Lung microvascular endothelial cell (primary cell): ENCODE data around the gene GRB2. TPM values are rescaled to one million over a fixed set of nuclear protein-coding genes. Genes with fewer than 3 reads are reported as not detected.
"Not testable (repeated sequence)": the region's sequence is repeated elsewhere in the genome, so short reads cannot be mapped to it uniquely, and the experiment has no call there.

Experiments used
- DNase-seq, 2 donors: peaks; one replicate each; pipeline versions ENCODE4 v3.0.0 to v3.0.0-alpha.2; 2010; ENCODE audit warnings: low read depth in 2 of 2
- total RNA-seq: library from RNA; depleted of rRNA; stranded (reverse); fragments of >200 nt; gene quantifications from 2 replicates; pipeline ENCODE4 v1.2.1, GENCODE V29; 2014

GRB2 gene
- total RNA-seq, 1 donor from 2014 or later: 77.4 TPM

DNA sequence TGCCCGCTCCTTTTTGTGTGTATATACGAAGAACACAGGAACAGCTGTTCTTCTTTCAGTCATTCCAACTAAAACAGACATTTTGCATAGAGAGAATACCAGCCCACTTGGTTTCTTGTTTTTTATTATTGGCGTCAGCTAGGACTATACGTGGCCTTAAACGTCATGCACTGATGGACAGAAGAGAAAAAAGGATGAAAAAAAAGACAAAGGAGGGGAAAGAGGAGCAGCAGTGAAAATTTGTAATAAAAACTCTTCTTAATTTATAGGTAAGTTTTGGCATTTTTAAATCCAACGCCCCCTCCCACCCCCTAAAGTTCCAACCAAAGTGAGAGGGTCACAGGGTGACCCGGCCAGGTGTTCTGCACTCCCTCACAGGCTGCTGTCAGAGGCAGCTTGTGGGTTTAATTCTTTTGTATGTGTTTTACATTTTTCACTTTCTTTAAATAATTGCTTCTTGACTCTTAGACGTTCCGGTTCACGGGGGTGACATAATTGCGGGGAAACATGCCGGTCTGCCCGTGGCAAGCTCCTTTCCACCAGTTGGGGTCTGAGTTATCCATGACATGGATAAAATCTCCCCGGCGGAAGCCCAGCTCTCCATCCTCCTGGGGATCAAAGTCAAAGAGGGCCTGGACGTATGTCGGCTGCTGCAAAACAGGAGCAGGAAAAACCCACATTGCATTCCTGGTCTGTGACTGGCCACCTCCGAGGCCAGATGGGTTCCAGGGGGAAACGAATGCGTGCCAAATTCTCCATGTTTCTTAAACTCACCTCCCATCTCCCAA lies 85.4 kb downstream of the GRB2 start:
- DNase-seq: no peak

DNA sequence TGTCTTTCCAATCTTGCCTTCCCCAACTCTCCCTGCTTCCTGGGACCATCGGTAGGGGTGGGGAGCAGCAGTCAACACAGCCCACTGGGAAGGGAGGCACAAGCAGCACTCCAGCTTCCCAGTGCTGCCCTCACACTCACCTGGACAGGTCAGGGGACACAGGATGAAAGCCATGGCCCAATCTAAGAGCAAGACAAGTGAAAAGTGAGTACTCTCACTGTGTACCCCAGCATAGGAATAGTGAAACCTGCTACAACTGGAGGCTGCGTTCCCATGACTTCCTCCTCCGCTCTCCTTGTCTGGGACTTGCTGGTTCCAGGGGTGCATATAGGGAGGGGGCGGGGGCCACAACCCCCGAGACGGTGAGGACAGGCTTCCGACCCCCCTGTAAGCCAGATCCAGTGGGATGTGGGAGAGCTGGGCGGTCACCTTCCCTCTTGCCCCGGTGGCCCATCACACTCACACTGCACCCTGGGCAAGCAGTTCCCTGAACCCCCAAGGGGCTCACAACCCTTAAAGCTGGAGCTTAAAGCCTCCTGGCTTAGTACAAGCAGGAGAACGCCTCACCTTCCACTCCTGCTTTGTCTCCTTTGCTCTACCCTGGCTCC lies 86.8 kb downstream of the GRB2 start:
- DNase-seq: no peak

DNA sequence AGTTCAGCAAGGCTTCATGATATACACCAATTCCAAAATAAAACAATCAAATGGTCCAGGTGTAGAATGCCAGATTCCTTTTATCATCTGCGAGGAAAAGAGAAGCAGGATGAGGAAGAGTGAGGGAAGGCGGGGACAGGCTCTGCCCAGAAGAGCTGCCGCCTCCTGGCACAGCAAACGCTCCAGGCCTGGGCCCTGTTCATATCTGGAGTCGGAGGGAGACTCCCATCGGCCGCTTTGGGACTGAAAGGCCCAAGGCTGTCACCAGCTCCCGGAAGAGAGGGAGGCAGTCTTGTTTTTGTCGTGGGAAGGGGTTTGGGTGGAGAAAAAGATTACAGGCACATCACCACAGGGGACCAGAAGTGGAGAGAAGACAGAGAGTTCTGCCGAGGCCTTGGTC lies 87.3 kb downstream of the GRB2 start:
- DNase-seq: no peak

DNA sequence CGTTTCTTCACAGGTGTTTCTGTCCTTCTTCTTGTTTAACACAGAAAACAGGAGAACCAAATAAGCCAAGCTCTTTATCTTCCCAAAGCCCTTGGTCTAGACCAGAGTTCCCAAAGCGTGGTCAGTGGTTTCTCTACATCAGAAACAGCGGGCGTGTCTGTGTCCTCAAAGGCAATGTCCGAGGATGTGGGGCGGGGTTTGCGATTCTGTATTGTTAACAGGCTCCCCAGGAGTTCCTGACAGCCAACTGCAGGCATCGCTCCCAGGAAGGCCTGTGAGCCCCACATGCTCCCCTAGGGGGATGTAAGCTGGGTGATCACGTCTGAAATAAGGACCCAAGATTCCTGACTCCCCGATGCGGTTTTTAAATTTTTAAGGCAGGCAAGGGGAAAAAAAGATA lies 87.8 kb downstream of the GRB2 start:
- no peak for DNase-seq

DNA sequence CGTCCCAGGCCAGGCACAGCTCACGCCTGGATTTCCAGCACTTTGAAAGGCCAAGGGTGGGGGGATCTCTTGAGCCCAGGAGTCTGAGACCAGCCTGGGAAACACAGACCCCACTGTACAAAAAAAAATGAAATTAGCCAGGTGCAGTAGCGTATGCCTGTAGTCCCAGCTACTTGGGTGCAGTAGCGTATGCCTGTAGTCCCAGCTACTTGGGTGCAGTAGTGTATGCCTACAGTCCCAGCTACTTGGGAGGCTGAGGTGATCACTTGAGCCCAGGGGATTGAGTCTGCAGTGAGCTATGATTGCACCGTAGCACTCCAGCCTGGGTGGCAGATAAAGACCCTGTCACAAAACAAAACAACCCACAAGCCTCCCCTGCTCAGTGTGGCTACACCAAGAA lies 89.2 kb downstream of the GRB2 start:
- DNase-seq: no peak

DNA sequence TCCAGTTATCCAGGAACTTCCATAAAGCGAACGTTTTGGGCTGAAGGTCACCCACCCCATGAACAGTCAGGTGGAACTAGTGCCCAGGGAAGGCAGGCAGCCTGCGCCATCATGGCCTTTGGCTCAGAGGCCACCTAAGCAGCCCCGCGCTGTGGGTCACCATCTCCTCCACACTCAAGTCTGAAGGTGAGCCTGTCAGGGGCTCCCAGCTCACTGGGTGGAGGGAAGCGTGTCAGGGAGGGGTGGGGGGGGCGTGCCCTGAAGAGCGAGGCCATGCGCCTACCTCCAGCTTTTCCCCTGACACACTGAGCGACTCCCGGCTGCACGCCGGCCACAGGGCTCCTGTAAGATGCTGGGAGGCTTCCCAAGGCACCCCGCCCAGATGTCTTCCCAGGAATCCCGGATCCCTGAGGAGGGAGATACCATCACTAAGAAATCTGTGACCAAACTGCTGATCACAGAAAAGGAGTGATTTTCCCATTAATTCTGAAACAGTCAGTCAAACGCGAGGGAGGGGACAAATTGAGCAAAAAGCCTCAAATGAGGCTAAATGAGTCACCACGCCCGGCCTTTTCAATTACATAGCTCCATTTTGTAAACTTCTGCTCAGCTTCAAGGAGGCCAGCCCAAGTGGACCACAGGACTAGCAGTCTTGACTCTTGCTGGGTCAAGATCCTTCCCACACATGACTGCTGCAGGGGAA lies 89.8 kb downstream of the GRB2 start:
- DNase-seq: no peak

DNA sequence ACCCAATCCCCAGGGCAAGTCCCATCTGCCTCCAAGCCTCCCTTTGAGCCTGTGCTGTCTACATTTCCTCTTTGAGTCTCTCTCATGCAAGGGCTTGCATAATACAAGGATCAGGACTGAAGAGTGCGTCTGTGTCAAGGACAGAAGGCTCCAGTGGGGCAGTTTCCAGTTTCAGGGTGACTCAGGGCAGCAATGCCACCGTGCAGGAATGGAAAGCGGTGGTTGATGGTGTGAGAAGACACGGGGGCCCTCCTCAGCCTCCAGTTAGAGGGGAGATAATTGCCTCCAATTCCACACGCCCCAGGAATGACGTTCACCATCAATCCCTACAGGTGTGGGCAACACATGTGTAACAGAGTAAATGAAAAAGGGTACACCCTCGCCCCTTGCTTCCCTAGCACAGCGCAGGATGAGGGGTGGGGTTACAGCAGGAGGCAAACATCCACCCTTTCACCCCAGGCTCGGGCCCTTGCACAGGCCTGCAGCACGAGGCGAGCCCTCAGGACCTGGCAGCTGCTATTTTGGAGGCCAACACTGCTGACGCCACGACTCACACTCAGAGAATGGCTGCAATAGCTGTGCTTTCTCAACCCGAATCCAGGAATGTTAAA lies 91.4 kb downstream of the GRB2 start:
- DNase-seq: no peak

DNA sequence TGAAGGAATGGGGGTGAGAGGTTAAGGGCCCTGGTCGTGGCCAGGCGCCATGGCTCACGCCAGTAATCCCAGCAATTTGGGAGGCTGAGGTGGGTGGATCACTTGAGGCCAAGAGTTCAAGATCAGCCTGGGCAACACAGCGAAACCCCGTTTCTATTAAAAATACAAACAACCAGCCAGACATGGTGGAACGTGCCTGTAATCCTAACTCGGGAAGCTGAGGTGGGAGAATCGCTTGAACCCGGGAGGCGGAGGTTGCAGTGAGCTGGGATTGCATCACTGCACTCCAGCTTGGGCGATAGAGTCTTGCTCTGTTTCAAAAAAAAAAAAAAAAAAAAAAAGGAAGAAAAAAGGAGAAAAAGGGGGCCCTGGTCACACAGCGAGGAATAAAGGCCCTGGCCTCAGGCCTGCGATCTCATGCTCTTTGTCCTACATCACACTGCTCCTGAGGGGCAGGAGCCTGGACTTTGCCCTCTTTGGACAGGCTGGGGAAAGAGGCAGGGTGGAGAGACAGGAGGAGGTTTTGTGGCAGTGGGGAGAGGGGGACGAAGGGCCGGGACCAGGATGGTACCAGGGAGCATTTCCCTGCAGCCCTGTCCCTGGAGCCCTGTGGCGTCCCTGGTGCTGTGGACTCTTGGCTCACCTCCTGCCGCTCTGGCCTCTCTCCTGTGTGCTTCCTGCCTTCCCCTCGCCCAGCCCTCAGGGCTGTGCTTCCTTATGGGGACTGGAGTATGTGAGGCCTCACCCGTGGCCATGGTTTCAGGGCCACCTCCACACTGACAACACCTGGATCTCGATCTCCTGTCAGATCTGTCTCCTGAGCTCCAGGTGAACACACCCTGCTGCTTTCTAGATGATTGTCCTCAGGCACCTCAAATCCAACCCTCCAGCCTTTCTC lies 96.5 kb downstream of the GRB2 start:
- DNase-seq: peak in 1 of 2 donors; percentile 17

DNA sequence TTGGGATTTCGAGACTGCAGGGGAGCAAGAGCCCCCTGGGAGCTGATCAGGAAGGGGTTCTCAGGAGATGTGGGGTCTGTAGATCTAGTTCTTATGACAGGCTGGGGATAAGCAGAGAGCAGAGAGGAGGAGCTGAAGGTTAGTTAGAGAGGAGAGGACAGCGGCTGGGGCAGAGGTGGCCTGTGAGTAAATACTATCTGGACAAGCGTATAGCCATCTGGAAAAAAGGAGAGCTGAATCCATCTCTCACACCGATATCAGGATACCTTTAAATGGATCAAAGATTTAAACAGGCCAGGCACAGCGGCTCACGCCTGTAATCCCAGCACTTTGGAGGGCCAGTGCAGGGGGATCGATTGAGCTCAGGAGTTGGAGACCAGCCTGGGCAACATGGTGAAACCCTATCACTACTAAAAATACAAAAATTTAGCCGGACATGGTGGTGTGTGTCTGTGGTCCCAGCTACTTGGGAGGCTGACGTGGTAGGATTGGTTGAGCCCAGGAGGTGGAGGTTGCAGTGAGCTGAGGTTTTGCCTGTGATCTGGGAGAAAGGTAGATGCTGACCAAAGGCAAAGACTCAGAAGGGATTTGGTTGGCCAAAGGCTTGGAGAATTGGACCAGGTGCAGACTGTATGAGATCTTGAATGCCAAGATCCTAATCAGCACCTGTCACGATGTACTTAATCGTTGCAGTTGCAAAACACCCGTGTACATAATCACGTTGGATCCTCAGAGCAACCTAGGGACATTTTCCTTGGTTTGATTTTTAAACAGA lies 97.3 kb downstream of the GRB2 start:
- no peak for DNase-seq

DNA sequence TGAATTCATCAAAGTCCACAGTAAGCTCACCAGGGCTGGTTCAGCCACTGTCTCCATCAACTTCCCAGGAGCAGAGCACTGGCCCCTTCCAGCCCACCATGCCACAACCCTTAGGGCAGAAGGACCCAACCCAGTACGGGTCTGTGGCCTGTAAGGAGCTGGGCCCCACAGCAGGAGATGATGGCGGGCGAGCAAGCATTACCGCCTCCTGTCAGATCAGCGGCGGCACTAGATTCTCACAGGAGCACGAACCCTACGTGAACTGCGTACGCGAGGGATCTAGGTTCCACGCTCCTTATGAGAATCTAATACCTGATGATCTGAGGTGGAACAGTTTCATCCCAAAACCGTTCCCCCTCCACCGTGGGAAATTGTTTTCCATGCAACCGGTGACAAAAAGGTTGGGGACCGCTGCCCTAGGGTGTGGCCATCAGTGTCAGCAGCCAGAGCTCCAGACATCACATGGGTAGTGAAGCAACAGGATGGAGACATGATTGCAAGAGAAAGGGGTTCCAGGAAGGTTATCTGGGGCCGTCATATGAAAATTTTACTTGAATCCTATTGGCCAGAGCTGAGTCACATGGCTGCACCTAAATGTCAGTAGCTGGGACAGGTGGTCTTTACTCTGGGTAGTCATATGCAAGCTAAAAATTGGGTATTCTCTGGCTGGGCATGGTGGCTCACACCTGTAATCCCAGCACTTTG lies 103.8 kb downstream of the GRB2 start:
- no peak for DNase-seq

DNA sequence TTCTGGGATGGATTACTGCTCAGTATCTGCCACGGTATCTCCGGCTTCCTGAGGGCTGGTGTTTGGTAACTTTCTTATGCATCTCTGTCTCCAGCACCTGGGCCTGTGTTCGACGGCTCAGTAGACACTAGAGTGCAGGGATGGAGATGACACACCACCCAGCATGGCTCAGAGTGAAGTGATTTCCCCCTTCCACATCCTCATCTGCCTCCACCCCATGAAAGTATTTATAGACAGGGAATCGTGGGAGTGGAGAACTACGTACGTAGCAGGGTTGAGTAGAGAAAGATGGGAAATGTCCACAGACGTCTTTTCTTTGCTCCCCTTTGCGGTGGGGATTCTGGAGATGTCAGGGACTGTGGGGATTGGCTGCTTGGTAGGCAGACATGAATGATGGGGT lies 104.4 kb downstream of the GRB2 start:
- no peak for DNase-seq

DNA sequence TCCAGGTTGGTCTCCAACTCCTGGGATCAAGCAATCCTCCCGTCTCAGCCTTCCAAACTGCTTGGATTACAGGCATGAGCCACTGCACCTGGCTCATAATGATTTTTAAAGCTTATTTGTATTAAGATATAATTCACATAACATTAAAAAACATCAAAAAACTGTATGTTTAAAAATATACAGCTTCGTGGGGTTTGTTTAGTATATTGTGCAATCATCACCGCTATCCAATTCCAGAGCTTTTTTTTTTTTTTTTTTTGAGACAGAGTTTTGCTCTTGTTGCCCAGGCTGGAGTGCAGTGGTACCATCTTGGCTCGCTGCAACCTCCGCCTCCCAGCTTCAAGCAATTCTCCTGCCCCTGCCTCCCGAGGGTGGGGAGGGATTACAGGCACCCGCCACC lies 105.2 kb downstream of the GRB2 start:
- no peak for DNase-seq

DNA sequence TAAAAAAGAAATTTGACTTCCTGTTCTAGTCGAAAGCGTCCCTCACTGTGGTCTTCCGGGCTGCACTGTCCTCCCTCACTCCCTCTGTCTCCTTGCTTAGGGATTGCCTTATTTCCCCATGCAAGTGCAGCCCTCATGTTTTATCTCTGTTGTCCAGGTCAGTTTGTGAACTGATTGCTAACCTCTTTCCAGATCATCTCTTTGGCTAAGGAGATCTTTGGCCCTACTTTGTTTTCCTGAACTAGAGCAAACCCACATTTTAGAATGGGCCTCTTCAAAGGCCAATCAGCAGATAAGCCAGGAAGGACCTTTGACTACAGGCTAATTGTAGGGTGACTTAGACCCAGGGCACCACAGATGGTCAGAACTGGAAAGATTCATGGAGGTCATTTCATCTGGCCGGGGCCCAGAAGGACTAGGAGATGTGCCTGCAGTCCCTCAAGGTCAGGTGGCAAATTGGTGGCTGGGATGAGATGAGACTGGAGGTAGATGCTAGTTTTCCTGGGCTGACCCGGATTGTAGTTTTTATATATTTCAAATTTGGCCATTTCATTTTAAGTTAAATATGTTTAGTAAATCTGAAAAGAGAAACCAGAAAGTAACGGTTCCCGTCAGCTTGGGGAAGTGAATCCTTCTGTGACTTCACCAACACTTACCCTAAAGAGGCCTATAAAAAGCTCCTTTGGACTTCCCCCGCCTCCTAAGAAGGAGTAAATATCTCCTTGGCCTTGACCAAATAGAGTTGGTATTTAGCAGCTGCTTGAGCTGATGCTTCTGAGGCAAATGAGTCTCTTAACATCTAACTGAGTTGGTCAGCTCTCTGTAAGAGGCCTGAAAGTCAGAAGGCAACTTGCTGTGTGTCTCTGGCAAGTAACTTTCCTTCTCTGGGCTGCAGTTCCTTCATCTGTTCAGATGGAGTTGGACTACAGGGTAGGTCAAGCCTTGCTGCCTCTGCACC lies 110.0 kb downstream of the GRB2 start:
- DNase-seq: no peak

DNA sequence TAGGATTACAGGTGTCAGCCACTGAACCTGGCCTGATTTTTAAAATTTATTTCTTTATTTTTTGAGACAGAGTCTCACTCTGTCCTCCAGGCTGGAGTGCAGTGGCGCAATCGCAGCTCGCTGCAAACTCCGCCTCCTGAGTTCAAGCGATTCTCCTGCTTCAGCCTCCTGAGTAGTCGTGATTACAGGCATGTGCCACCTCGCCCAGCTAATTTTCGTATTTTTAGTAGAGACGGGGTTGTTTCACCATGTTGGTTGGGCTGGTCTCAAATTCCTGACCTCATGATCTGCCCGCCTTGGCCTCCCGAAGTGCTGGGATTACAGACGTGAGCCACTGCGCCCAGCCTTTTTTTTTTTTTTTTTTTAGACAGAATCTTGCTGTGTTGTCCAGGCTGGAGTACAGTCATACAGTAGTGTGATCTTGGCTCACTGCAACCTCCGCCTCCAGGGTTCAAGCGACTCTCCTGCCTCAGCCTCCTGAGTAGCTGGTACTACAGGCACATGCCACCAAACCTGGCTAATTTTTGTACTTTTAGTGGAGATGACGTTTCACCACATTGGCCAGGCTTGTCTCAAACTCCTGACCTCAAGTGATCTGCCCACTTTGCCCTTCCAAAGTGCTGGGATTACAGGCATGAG lies 112.5 kb downstream of the GRB2 start:
- DNase-seq: not testable (repeated sequence)

DNA sequence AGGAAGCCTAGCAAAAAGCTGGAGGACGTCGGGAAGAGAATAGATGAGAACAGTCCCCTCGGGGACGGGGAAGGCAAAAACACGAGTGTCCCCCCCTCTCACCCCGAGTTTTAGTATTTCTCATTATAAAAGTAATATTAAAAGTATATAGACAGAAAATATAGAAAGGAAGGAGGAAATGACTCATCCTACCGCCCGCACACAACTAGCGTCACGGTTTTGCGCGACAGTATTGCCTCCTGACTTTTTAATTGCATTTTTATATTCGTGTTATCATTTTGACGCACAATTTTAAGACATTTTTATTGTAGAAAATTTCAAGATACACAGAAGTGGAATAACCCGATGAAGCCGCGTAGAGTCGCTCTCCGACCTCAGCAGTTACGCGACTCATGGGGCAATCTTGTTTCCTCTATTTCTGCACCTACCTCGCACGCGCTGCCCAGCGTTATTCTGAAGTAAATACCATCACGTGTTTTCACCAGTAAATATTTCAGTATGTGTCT lies 115.6 kb downstream of the GRB2 start:
- peak; percentile 68 to 76 for DNase-seq

DNA sequence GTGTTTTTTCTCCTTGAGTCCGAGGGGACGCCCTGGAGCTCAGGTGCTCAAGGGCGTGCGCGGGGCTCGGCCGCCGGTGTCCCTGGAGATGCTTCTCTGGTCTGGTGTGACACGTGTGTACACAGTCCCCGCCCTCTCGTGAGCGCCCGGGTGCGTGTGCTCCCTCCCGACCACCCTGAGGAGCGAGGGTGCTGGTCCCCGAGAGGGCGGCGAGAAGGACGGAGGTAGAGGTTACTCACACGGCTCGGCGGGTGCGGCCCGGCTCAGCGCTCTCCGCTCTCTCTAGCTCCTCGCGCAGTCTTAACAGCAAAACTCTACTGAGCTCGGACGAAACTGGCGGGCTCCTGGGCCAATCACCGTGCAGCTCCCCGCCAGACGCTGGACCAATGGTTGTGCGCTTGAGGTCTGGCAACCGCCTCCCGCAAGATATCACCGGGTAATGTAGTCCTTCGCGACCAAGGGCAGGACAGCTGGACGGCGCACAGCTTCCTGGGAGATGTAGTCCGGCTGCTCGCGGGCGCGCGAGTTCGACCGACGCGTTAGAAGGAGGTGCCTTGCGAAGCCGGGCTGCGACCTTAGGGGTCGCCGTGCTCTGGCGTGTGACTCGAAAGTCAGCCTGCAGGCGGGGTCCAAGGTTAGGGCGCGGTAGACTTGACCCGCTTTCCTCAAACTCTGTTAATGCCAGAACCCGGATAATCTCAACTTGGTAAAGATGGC lies 116.2 kb downstream of the GRB2 start, which contains the start of gene SLC25A19:
Gene SLC25A19, minus strand, starts transcription at position 319 of the 717 bp plus-strand sequence. CDS start 2,669 bp downstream, outside the sequence.
- DNase-seq: peak; percentile 99

DNA sequence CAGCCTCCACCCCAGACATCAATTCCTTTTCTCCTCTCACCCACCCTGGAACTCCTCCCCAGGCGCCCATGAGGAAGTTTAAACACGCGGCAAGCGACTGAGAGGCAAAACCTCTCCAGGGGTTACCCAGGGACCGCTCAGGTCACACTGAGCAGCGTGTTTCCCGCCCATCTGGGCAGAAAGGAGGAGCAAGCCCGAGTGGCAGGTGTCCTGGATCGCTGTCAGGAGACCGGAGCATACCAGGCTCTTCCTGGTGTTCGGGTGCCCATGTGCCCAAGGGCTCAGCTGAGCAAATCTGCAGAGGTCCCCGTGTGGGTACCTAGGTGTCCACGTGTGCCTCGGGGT lies 116.7 kb downstream of the GRB2 start:
- no peak for DNase-seq
